Activated T-helper 17 cell treated with anti-CD3 and anti-CD28 coated beads, Interleukin-2, amount 50 U/mL, for 72 hours (primary cell): Measurements from ENCODE around the gene STAM. TPM values are rescaled to one million over a fixed set of nuclear protein-coding genes. Genes with fewer than 3 reads are reported as not detected.

ENCODE experiments used
- total RNA-seq, 2 donors: library from RNA; stranded (reverse); gene quantifications; one replicate each; pipeline ENCODE4 v1.2.3, GENCODE V29; 2022

Gene STAM
- total RNA-seq, 2 donors from 2014 or later: 27.0 to 35.4 TPM

Other genes starting within 250 kb of the STAM start
- gene ST8SIA6, start 189.6 kb upstream of the STAM start, total RNA-seq: under 1 TPM in 1 of 2 donors, not detected in 1; 0.84 TPM
- gene HACD1, start 26.8 kb upstream of the STAM start, total RNA-seq: 1 to 10 TPM; 1.6 to 3.5 TPM
- gene TMEM236, start 108.0 kb downstream of the STAM start, total RNA-seq: under 1 TPM; 0.30 to 0.37 TPM
- gene MRC1, start 165.2 kb downstream of the STAM start, total RNA-seq: under 1 TPM in 1 of 2 donors, not detected in 1; 0.08 TPM